Measurements from ENCODE around the gene DNAJB11.

Gene DNAJB11

DNA sequence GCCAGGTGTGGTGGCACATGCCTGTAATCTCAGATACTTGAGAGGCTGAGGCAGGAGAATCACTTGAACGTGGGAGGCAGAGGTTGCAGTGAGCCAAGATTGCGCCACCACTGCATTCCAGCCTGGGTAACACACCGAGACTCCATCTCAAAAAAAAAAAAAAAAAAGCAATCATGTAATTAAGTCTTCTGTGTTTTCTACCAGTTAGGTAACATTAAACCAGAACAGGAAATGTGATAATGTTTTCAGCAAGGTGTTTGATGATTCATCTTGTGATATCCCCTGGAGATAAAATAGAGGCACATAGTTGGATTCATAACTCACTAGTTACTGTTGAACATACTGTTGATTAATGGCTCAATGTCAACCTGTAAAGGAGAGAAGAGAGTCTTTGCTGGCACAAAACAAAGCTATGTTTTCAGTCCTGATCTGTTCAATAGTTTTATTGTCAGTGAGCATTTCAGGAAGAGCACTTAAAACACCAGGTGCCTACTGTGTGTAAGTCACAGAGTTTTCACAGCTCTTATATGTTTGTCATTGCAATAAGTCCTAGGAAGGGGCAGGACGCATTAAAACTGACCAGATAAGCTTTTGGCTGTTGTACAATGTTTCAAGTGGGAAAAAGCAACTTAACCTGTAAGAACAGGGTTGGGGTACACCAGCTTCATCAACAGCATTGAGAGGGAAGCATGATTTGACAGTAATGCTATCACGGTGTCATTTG lies 19.5 kb downstream of the DNAJB11 start:
- Histone ChIP-seq H3K4me3 (ENCODE audit: insufficient read depth, low read length, poor library complexity, severe bottlenecking) (no peak overlapping the region), H2AFZ (ENCODE audit: low read depth, low read length, severe bottlenecking) (no peak overlapping the region), H3K27ac (ENCODE audit: low read depth, low read length) (no peak overlapping the region), H3K4me2 (ENCODE audit: low read depth, low read length, poor library complexity, severe bottlenecking) (no peak overlapping the region), H4K20me1 (ENCODE audit: low read depth, low read length) (no peaks in the 10 kb centered on the region), H3K27me3 (ENCODE audit: low read length) (no peaks in the 10 kb centered on the region), H3K9me3 (ENCODE audit: insufficient read depth, low read length) (no peaks in the 10 kb centered on the region), H3K79me2 (ENCODE audit: insufficient read depth, low read length) (no peaks in the 10 kb centered on the region), H3K9me2 (replicated peaks; ENCODE audit: insufficient read depth, low read length) (no peaks in the 10 kb centered on the region), H3K9ac (ENCODE audit: low read length) (no peak overlapping the region), H3F3A (ENCODE audit: insufficient read depth) (peaks cover 12% of the 10 kb centered on the region), H3K36me3 (ENCODE audit: low read length) (peaks cover 11% of the 10 kb centered on the region; the same call in 1 of the 2 replicates)
- TF ChIP-seq EZH2phosphoT487 (conservative IDR thresholded peaks at IDR 0.05; ENCODE audit: low read length): no peak
- TF ChIP-seq, protein P1, sequence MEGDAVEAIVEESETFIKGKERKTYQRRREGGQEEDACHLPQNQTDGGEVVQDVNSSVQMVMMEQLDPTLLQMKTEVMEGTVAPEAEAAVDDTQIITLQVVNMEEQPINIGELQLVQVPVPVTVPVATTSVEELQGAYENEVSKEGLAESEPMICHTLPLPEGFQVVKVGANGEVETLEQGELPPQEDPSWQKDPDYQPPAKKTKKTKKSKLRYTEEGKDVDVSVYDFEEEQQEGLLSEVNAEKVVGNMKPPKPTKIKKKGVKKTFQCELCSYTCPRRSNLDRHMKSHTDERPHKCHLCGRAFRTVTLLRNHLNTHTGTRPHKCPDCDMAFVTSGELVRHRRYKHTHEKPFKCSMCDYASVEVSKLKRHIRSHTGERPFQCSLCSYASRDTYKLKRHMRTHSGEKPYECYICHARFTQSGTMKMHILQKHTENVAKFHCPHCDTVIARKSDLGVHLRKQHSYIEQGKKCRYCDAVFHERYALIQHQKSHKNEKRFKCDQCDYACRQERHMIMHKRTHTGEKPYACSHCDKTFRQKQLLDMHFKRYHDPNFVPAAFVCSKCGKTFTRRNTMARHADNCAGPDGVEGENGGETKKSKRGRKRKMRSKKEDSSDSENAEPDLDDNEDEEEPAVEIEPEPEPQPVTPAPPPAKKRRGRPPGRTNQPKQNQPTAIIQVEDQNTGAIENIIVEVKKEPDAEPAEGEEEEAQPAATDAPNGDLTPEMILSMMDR (IDR thresholded peaks at IDR 0.05; ENCODE audit: insufficient read depth, low read length, poor library complexity, severe bottlenecking): no peak

GRCh38 chr3:186590580-186591295 lies 20.2 kb downstream of the DNAJB11 start:
- no peak for TF ChIP-seq EZH2phosphoT487 (conservative IDR thresholded peaks at IDR 0.05; ENCODE audit: low read length)
- TF ChIP-seq, protein P1 (IDR thresholded peaks at IDR 0.05; ENCODE audit: insufficient read depth, low read length, poor library complexity, severe bottlenecking): no peak
- Histone ChIP-seq H3K4me3 (ENCODE audit: insufficient read depth, low read length, poor library complexity, severe bottlenecking) (no peak overlapping the region), H3K9me2 (replicated peaks; ENCODE audit: insufficient read depth, low read length) (no peaks in the 10 kb centered on the region), H3K79me2 (ENCODE audit: insufficient read depth, low read length) (no peaks in the 10 kb centered on the region), H3F3A (ENCODE audit: insufficient read depth) (peaks cover 12% of the 10 kb centered on the region), H3K27me3 (ENCODE audit: low read length) (no peaks in the 10 kb centered on the region), H3K27ac (ENCODE audit: low read depth, low read length) (no peak overlapping the region), H3K4me2 (ENCODE audit: low read depth, low read length, poor library complexity, severe bottlenecking) (no peak overlapping the region), H3K36me3 (ENCODE audit: low read length) (peaks cover 4% of the 10 kb centered on the region; the same call in 1 of the 2 replicates), H2AFZ (ENCODE audit: low read depth, low read length, severe bottlenecking) (no peak overlapping the region), H3K9me3 (ENCODE audit: insufficient read depth, low read length) (no peaks in the 10 kb centered on the region), H3K9ac (ENCODE audit: low read length) (no peak overlapping the region), H4K20me1 (ENCODE audit: low read depth, low read length) (no peaks in the 10 kb centered on the region)

DNA sequence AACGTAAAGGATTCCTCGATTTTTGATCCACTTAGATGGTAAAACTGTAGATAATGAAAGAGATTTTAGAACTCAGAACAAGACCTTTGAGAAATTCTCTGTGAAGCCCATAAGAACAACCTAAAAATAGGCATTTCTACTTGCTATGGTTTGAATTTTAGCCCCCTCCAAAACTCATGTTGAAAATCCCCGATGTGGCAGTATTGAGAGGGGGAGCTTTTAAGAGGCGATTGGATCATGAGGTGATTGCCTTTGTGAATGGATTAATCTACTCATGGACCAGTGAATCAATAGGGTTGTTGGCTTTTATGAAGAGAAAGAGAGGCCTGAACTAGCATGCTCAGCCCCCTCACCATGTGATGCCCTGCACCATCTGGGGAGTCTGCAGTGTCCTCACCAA lies 22.2 kb downstream of the DNAJB11 start:
- no peak for TF ChIP-seq EZH2phosphoT487 (conservative IDR thresholded peaks at IDR 0.05; ENCODE audit: low read length)
- TF ChIP-seq, protein P1 (IDR thresholded peaks at IDR 0.05; ENCODE audit: insufficient read depth, low read length, poor library complexity, severe bottlenecking): no peak
- H4K20me1 ChIP-seq (ENCODE audit: low read depth, low read length): no peaks in the 10 kb centered on the region
- peaks cover 3% of the 10 kb centered on the region for H3F3A ChIP-seq (ENCODE audit: insufficient read depth)
- no peak overlapping the region for H3K4me2 ChIP-seq (ENCODE audit: low read depth, low read length, poor library complexity, severe bottlenecking)
- H3K9me2 ChIP-seq (replicated peaks; ENCODE audit: insufficient read depth, low read length): no peaks in the 10 kb centered on the region
- H3K27me3 ChIP-seq (ENCODE audit: low read length): no peaks in the 10 kb centered on the region
- no peak overlapping the region for H3K9ac ChIP-seq (ENCODE audit: low read length)
- H3K79me2 ChIP-seq (ENCODE audit: insufficient read depth, low read length): no peaks in the 10 kb centered on the region
- H3K9me3 ChIP-seq (ENCODE audit: insufficient read depth, low read length): no peaks in the 10 kb centered on the region
- H3K4me3 ChIP-seq (ENCODE audit: insufficient read depth, low read length, poor library complexity, severe bottlenecking): no peak overlapping the region
- no peak overlapping the region for H3K27ac ChIP-seq (ENCODE audit: low read depth, low read length)
- no peak overlapping the region for H2AFZ ChIP-seq (ENCODE audit: low read depth, low read length, severe bottlenecking)
- no peaks in the 10 kb centered on the region for H3K36me3 ChIP-seq (ENCODE audit: low read length)

Measured in SU-DHL-6 (cell line).